Stimulated activated CD4-positive, alpha-beta T cell treated with anti-CD3 and anti-CD28 coated beads, Interleukin-12 subunit alpha, Interleukin-12 subunit beta, amount 100 ng/mL, for 4 hours (primary cell): ENCODE measurements around the gene AAMP.
A peak's percentile ranks its signal among the peaks of the same experiment; 100 is the strongest.

Source experiments
- DNase-seq: peaks from one replicate; pipeline ENCODE4 v3.0.0-alpha.2; 2020

AAMP gene

DNA sequence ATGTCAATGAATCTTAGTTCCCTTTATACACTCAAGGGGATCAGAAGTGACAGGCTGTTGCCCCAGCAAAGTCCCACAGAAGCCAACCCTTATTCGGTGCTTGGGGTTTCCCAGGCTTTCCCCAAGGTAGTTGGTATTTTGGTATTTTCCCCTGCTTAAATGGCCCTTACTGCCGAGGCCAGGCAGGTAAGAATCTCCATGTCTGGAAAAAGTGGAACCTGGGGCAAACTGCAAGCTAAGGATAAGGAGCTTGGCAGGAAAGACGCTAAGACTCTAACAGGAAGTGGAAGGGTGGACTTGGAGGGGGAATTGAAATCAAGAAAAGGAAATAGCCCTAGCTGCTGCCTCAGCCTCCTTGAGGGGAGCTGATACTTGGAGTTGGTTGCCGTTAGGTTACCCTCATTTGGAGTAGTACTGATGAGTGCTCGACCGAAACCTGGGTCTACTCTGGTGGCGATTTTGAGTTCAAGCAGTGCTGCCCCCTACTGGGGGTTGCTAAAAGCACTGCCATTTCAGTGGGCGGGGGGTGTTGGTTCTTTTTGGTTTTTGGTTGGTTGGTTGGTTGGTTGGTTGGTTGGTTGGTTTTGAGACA lies 12.5 kb downstream of the AAMP start:
- peak; percentile 54 for DNase-seq

DNA sequence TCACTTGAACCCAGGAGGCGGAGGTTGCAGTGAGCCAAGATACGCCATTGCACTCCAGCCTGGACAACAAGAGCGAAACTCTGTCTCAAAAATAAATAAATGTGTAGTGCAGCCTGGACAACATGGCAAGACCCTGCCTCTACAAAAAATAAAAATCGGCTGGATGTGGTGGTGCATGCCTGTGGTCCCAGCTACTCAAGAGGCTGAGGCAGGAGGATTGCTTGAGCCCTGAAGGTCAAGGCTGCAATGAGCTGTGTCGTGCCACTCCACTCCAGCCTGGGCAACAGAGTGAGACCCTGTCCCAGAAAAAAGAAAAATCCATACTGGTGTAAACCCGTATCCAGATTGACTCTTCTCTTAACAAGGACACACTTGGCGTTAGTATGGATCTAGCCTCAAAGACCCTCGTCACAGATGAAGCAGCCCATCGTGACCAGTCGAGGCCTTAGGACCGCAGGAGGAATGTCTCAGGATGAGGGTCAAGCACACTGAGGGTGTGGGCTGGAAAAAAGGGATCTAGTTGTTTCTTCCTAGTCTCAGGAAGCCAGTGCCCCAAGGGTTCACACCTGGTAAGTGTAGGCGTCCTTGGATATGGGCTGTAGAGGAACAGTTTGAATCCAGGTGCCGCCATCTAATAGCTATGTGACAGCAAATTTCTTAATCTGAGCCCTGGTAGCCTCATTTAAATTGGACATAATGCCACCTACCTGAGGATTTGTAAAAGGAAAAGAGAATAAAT lies 13.2 kb downstream of the AAMP start:
- DNase-seq = no peak

DNA sequence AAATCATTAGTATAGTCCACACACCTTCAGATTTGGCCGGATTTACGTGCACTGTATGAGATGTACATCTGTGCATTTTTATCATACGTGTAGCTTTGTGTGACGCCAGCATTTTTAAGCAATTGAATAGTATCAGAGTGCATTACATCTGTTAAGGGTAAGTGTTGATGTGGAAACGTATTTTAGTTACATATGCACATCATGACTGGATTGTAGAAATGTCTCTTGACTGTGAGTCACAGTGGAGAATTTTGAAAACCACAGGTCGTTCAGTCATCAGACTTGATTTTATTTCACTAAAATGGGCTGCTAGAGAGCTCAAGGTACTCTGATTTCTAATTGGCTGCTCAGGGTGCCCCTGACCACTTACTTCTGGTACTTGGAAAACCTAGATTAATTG lies 14.5 kb downstream of the AAMP start:
- no peak for DNase-seq

DNA sequence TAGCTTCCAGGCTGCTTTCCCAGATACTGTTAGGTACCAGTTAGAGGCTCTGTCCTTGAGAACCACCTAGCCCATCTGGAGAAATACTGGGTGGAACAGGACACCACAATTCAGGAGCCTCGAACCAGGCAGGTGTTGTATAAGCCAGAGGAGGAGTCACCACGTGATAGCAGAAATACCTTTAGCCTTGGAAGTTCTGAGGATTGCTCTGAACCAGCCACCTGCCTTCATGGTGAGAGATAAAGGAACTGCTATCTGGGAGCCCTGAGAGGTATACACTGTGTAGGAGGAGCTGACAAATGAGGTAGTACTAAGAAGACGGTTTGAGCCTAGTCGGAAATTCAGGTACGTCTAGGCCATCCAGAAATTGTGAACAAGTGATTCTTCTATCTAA lies 16.7 kb downstream of the AAMP start:
- no peak for DNase-seq

DNA sequence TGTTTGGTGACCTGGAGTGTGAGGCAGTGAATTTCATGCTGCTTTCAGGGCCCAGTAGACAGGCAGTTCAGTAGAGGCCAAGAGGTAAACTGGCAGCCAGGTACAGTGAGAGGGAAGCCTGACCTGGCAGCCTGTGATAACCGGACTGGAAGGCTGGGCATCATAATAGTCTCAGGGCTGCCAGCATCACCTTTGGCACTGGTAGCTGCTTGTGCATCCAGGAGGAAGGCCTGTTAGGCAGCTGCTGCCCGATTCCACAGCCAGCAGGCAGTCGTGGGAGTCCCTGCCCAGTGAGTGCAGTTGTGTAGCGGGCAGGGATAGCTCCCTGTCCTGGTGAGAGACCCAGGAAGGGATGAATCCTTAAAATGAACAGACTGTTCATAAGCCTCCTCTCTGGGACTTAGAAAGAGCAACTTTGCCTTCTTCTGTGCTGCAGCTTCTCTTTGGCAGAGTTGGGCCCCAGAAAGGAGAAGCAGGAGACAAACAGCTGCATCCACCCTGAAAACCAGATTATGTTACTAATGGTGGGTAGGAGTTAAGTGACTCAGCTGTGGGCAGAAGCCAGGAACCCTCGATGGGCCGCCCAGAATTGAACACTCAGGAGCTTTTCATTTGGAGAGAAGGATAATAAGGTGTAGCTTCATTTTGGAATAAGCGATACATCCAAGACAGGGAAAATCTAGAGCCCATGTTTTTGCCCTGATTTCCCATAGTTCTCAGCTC lies 17.3 kb downstream of the AAMP start:
- no peak for DNase-seq

DNA sequence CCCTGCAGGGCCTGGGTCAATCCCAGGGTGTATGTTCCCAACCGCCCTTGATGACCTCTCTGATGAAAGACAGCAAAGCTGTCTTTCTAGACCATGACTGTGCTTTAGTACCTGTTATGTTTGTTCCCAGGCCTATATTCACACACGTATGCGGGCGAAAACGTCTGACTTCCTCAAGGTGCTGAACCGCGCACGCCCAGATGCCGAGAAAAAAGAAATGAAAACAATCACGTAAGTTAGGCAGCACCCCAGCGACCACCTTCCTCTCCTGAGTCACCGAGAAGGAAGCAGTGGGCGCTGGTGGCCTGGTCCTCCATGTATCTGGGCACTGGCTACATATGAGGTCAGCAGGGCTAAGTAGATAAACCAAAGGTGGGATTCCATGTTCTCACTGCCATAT lies 20.2 kb downstream of the AAMP start:
- DNase-seq = no peak

DNA sequence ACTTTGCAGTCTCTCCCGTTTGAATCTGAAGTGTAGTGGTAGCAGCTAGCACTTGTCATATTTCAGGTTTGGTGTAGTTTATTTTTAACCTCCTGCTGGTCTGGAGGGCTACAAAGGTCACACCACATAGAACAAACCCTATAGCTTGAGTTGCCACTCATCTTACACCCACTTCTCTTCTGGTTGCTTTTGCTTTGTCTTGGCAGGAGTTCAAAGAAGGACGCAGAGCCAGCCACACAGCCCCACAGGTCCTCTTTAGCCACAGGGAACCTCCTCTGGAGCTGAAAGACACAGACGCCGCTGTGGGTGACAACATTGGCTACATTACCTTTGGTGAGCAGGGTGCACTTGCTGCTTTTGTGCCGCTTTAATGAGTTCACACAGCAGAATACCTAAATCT lies 24.7 kb downstream of the AAMP start:
- DNase-seq = no peak

DNA sequence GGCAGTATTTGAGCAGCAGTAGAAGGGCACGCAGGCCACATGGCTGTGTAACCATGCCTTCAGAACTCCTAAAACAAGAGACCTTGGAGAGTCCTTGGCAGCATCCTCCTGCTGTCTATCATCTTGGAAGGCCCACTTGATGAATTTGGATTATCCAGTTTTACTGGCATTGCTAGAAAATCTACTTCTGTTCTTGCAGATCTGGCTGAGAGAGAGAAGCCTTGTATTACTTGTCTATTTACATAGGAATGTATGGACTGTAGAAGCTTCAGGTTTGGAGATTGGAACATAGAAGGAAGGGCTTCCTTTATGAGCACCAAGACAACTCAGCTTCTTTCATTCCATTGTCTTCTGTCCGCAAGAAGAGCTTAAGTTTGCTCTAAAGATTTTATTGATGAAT lies 25.3 kb downstream of the AAMP start:
- DNase-seq = no peak

DNA sequence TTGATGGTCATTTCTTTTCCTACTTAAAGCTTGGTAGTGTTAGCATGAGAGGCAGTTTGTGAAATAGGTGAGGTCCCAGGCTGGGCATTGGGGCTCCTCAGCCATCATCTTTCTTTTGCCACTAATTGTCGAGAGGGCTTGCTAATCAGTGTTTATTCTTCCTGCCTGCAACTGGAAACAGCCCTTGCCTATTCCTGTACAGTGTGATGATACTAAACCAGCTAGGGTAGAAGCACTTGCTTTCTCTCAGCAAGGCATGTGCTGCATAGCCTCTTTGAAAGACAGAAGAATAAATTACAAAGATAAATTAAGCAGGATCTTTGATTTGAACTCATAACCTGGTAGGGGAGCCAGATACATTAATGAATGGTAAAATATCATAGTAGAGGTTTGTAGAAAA lies 25.7 kb downstream of the AAMP start:
- DNase-seq = no peak

DNA sequence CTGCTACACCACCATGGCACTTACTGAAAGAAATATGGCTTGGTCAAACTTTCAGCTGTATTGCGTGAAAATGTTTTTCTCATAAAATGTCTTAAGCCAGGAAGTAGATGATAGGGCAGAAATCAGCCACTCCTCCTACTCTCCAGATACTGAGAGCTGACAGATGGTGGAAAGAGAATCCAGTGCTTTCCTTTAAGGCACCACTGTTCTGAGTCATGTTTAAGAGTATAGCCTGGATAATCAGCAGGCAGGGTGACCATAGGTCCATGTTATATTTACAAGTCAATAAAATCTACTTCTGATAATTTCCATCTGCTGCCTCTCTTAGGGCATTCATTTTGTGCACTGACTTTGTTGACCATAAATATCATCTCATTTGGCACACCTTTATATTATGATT lies 31.1 kb downstream of the AAMP start:
- DNase-seq = no peak

DNA sequence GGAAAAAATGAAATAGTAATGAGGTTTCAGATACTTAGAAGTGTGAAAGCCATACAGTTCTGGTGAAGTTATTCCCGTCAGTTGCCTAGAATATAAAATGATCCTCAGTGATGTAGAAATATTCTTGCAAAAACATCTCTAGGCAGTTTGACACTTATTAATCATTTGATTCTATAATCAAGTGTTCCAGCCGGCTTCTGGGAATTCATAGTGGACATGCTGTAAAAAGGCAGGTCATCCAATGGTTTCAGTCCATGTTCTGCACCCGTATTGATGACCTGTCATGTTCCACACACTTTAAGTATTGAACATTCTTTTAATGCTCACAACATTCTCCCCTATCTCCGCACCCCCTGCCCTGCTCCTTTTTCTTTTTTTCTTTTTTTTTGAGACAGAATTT lies 33.1 kb downstream of the AAMP start:
- DNase-seq = no peak

DNA sequence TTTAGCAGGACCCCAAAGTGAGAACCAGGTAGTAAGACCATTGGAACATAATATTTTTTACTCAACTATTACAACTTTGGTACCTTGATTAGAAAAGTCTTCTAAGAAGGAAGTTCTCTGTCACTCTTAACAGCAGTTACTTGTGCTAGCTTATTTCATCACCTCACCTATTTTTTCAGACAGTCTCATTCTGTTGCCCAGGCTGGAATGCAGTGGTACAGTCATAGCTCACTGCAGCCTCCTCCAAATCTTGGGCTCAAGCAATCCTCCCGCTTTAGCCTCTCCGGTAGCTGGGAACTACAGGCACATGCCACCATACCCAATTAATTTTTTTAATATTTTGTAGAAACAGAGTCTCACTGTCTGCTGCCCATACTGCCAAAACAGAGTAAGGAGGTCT lies 34.9 kb downstream of the AAMP start:
- DNase-seq = no peak

DNA sequence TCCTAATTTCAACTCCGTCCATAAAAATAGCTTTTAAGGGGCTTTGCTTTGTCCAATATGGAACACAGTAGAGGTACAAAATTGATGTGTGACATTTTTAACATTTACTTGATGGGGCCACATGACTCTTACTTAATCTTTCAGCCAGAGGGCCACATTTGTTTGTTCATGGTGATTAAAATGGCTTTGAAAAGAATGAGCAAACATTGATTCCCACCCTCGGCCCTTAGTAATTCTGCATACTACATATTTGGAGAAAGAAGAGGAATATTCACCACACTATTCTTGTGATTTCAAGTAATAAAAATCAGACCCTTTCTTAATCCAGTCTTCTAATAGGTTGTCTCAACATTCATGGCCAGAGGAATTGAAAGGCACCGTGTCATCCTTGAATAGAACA lies 35.4 kb downstream of the AAMP start:
- no peak for DNase-seq

DNA sequence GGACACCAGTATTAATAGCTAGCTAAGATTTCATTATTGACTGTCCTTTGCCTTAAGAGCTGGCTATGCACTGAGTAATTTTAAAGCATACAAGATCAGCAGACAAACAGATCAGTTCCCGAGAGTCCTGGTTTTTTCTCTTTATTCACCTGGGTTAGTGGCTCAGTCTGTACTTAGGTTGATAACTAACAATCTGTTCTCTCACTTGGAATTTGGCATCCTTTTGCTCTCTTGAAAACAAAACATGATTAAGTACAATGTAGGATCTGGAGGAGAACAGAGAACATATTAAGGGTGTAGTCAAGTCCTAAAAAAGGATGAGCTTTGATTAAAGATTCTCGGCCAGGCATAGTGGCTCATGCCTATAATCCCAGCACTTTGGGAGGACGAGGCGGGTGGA lies 36.4 kb downstream of the AAMP start:
- DNase-seq = no peak

DNA sequence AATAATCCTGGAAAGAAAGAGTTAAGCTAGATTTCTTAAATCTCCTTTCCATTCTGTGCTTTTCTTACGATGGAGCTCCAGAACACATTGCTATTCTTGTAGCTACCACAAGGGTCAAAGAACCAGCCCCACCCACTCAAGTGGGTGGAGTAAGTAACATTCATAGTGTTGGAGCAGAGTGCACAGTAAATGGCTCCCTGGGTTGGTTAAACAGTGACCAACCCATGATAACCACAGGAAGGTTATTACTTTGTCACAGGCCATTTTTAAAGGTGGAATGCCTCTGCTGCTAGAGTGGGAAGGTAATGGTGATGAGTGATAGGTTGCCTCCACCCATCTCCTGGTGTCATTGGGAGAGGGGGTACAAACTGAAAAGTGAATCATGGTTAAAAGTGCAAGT lies 39.1 kb downstream of the AAMP start:
- DNase-seq = no peak

DNA sequence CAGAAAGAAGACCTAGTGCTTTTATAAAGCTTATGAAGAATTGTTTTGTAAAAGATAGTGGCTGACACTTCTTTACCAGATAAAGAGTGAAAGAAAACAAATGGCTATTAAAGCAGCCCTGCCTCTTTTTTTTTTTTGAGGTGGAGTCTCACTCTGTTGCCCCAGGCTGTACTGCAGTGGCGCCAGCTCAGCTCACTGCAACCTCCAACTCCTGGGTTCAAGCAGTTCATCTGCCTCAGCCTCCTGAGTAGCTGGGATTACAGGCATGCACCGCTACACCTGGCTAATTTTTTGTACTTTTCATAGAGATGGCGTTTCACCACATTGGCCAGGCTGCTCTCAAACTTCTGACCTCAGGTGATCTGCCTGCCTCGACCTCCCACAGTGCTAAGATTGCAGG lies 40.1 kb downstream of the AAMP start:
- DNase-seq = no peak

DNA sequence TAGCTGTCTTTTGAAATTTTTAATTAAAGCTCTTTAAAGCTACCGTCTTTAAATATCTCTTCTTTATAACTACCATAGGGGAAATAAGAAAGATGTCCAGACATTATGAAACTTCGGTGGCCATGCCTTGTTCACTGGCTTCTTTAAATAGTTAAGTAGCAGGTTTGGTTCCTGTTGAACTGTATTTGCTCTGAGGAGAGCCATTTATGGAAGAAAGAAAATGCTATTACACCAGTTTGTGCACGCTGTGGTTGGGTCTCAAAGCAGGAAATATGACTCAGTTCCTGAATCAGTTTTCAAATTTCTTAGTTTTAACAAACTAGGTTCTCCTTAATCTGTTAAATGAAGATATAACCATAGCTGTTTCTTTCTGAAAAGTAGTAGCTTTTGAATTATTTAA lies 40.7 kb downstream of the AAMP start:
- no peak for DNase-seq

DNA sequence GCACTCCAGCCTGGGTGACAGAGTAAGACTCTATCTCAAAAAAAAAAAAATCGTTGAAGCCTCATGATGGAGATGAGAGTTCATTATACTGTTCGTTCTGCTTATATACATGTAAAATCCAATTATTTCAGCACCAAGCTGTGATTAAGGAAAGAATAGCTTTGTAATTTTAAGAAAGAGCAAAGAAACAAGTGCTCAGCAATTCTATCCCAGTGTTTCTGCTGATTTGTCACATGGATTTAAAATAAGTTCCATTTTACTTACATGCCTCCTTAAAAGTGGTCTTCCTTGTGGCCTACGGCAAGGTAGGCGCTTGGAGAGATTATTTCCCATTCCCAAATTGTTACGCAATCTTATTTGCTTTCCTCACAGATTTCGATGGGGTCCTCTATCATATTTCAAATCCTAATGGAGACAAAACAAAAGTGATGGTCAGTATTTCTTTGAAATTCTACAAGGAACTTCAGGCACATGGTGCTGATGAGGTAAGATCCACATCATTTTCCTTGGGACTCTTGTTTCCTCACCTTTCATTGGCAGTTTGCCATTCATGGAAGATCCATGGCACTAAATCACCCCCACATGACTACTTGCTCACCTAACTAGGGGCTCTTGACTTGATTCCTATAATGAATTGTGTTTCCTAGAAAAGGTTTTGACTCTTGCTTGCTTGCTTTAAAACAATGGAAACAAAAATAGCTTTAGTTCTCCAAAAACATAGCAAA lies 41.4 kb downstream of the AAMP start:
- no peak for DNase-seq

DNA sequence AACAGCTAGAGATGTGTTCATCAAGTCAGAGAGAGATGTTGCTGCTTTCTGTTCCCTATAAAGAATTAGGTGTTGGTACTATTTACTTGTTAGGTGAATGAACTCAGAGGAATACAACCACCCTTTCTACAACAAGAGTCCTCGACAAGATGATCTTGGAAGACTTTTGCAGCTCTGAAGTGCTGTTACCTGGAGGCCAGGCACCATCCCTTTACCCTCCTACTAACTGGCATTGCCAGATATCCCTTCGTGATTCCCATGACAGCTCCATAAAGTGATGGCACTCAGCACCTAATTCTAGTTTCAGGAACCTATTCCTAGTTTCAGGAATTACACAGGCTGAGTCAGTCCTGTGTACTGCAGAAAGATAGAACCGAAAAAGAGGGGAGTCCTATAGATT lies 43.0 kb downstream of the AAMP start:
- no peak for DNase-seq

DNA sequence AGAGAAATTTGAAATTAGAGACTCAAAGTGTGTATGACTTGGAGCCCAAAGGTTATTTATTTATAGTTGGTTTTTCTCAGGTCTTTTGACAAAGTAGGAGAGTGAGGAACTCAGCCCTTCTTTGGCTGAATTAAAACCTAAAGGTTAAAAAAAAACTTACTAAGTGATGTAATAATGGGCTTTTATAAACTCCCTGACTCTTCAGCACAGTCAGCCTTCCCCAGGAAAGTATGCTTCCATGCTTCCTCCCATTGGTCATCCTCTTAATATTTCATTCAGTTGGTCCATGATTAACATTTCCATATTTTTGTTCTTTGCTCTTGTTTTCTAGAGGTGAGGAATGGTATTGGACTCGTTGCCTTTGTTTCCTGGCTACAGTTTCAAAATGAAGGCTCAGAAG lies 45.8 kb downstream of the AAMP start:
- no peak for DNase-seq

DNA sequence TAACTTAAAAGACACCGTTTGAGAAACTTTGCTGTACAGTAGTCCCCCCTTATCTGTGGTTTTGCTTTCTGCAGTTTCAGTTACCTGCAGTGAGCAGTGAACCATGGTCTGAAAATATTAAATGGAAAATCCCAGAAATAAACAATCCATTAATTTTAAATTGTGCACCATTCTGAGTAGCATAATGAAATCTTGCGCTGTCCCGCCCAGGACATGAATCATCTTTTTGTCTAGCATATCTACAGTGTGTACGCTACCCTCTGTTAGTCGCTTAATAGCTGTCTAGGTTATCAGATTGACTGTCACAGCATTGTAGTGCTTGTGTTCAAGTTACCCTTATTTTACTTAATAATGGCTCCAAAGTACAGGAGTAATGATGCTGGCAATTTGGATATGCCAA lies 46.9 kb downstream of the AAMP start:
- DNase-seq = no peak

DNA sequence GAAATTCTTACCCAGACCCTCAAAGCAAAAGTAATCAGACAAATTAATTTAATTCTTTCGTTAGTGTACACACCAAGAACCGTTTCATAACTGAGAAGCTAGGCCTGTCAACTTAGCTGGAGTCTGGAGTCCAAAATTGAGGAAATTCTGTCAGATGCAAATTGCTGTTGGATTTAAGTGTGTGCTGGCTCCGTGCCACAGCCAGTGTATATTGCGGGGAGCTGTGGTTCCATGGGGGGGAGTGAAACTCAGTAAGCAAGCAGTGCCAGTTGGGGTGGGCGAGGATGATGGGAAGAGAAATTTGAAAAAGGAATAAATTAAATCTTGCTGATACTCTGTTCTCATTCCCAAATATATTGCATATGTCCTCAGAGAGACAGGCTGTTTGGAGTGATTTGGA lies 48.9 kb downstream of the AAMP start:
- DNase-seq = no peak

DNA sequence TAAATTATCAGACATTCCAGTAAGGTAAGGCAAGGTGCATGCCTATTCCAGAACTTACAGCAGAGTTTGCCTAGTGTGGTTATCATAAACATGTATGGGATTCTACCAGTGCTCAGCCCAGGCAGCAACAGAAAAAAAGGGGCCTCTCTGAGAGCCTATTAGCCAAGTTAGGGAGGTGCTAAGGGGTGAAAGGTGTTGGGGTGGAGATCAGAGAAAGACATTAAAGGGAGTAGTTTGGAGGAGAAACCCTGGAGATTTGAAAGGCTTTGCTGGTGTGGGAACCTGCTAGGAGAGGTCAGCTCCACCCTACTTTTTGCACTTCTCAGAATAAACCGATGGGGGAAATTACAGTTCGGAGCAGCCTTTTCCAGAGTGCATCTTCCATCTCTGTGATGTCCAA lies 50.0 kb downstream of the AAMP start:
- no peak for DNase-seq
